OCI-LY1 (cell line): ENCODE measurements around the gene NELL1.

ENCODE experiments used
- H2AFZ ChIP-seq: fragments of 200-600 bp; sonication (generic), shearing (Covaris generic); 2 replicates; pipeline ENCODE4 v1.6.0; 2014; ENCODE audit warnings: antibody characterized with exemption, mild to moderate bottlenecking, low read length
- H3F3A ChIP-seq: fragments of 200-600 bp; sonication (generic), shearing (Covaris generic); 2 replicates; pipeline ENCODE4 v1.6.0; 2014; ENCODE audit warnings: mild to moderate bottlenecking, antibody characterized with exemption, low read length, moderate library complexity; ENCODE audit not compliant: insufficient read depth
- H3K27ac ChIP-seq: fragments of 200-600 bp; sonication (generic); 2 replicates; pipeline ENCODE4 v1.5.1; 2014; ENCODE audit warnings: low read length, mixed run types, mild to moderate bottlenecking, low read depth; ENCODE audit not compliant: poor library complexity, severe bottlenecking
- H3K27me3 ChIP-seq: fragments of 200-600 bp; sonication (generic); 2 replicates; pipeline ENCODE4 v1.6.0; 2014; ENCODE audit warnings: antibody characterized with exemption, mild to moderate bottlenecking, low read length, moderate library complexity; ENCODE audit not compliant: insufficient read depth
- H3K36me3 ChIP-seq: fragments of 200-600 bp; sonication (generic); 2 replicates; pipeline ENCODE4 v1.6.1; 2014; ENCODE audit warnings: mild to moderate bottlenecking, antibody characterized with exemption, low read length, moderate library complexity, mixed read lengths; ENCODE audit not compliant: insufficient read depth
- H3K4me1 ChIP-seq: fragments of 200-600 bp; sonication (generic); 2 replicates; pipeline ENCODE4 v1.5.1; 2014; ENCODE audit warnings: mild to moderate bottlenecking, low read length, moderate library complexity; ENCODE audit not compliant: insufficient read depth, severe bottlenecking
- H3K4me2 ChIP-seq: fragments of 200-600 bp; sonication (generic), shearing (Covaris generic); 2 replicates; pipeline ENCODE4 v1.6.1; 2014; ENCODE audit warnings: low read length
- H3K4me3 ChIP-seq: fragments of 200-600 bp; sonication (generic); 2 replicates; pipeline ENCODE4 v1.5.1; 2014; ENCODE audit warnings: low read length, low read depth, mild to moderate bottlenecking, mixed read lengths; ENCODE audit not compliant: poor library complexity, severe bottlenecking
- H3K79me2 ChIP-seq: fragments of 200-600 bp; shearing (Covaris generic); 2 replicates; pipeline ENCODE4 v1.6.1; 2016; ENCODE audit warnings: mixed run types, low read length, mixed read lengths; ENCODE audit not compliant: insufficient read depth
- H3K9ac ChIP-seq: fragments of 200-600 bp; sonication (generic), shearing (Covaris generic); 2 replicates; pipeline ENCODE4 v1.6.1; 2014; ENCODE audit warnings: mild to moderate bottlenecking, low read length, mixed read lengths
- H3K9me2 ChIP-seq: fragments of 200-600 bp; sonication (generic), shearing (Covaris generic); 2 replicates; pipeline ENCODE4 v1.6.1; 2014; ENCODE audit warnings: low read depth, mild to moderate bottlenecking, low read length, mixed read lengths
- H3K9me3 ChIP-seq: fragments of 200-600 bp; shearing (Covaris generic); 2 replicates; pipeline ENCODE4 v1.6.1; 2014; ENCODE audit warnings: low read length, mixed read lengths
- H4K20me1 ChIP-seq: fragments of 200-600 bp; sonication (generic), shearing (Covaris generic); 2 replicates; pipeline ENCODE4 v1.6.0; 2016; ENCODE audit warnings: mild to moderate bottlenecking, low read length; ENCODE audit not compliant: insufficient read depth
- EZH2 ChIP-seq: fragments of 200-600 bp; sonication (generic), shearing (Covaris generic); IDR thresholded peaks from 2 replicates; pipeline ENCODE4 v1.8.0; 2017; ENCODE audit warnings: borderline replicate concordance, mixed run types, mild to moderate bottlenecking, antibody characterized with exemption, low read length, moderate library complexity, mixed read lengths
- TF ChIP-seq, protein P1 (sequence below): fragments of 200-600 bp; sonication (generic), shearing (Covaris generic); IDR thresholded peaks from 2 replicates; pipeline ENCODE4 v1.5.1; 2017; ENCODE audit warnings: mild to moderate bottlenecking, antibody characterized with exemption, low read length, moderate library complexity, mixed read lengths

Gene NELL1

GRCh38 chr11:21160140-21160539 is 490.8 kb downstream of the NELL1 start:
- Histone ChIP-seq H3K9me3 (no peaks in the 10 kb centered on the region), H4K20me1 (no peaks in the 10 kb centered on the region), H3K36me3 (no peaks in the 10 kb centered on the region), H3K9ac (no peak overlapping the region), H3K9me2 (no peaks in the 10 kb centered on the region), H3K4me3 (no peak overlapping the region), H3F3A (no peaks in the 10 kb centered on the region), H2AFZ (no peak overlapping the region), H3K4me1 (no peaks in the 10 kb centered on the region), H3K27me3 (no peaks in the 10 kb centered on the region), H3K4me2 (no peak overlapping the region), H3K27ac (no peak overlapping the region), H3K79me2 (no peaks in the 10 kb centered on the region)
- TF ChIP-seq, protein P1, sequence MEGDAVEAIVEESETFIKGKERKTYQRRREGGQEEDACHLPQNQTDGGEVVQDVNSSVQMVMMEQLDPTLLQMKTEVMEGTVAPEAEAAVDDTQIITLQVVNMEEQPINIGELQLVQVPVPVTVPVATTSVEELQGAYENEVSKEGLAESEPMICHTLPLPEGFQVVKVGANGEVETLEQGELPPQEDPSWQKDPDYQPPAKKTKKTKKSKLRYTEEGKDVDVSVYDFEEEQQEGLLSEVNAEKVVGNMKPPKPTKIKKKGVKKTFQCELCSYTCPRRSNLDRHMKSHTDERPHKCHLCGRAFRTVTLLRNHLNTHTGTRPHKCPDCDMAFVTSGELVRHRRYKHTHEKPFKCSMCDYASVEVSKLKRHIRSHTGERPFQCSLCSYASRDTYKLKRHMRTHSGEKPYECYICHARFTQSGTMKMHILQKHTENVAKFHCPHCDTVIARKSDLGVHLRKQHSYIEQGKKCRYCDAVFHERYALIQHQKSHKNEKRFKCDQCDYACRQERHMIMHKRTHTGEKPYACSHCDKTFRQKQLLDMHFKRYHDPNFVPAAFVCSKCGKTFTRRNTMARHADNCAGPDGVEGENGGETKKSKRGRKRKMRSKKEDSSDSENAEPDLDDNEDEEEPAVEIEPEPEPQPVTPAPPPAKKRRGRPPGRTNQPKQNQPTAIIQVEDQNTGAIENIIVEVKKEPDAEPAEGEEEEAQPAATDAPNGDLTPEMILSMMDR = no peak
- no peak for TF ChIP-seq EZH2

GRCh38 chr11:21169639-21170038 is 500.3 kb downstream of the NELL1 start:
- Histone ChIP-seq H3K9ac (no peak overlapping the region), H3K27me3 (no peaks in the 10 kb centered on the region), H3F3A (no peaks in the 10 kb centered on the region), H3K9me2 (no peaks in the 10 kb centered on the region), H2AFZ (no peak overlapping the region), H3K4me3 (no peak overlapping the region), H3K27ac (no peak overlapping the region), H4K20me1 (no peaks in the 10 kb centered on the region), H3K36me3 (no peaks in the 10 kb centered on the region), H3K4me2 (no peak overlapping the region), H3K4me1 (no peaks in the 10 kb centered on the region), H3K9me3 (no peaks in the 10 kb centered on the region), H3K79me2 (no peaks in the 10 kb centered on the region)
- TF ChIP-seq, protein P1 = no peak
- no peak for TF ChIP-seq EZH2

GRCh38 chr11:21173476-21173875 is 504.1 kb downstream of the NELL1 start:
- Histone ChIP-seq H3K9me2 (no peaks in the 10 kb centered on the region), H3K4me3 (no peak overlapping the region), H3K4me1 (no peaks in the 10 kb centered on the region), H3K36me3 (no peaks in the 10 kb centered on the region), H3K27ac (no peak overlapping the region), H4K20me1 (no peaks in the 10 kb centered on the region), H3K27me3 (no peaks in the 10 kb centered on the region), H2AFZ (no peak overlapping the region), H3K4me2 (no peak overlapping the region), H3K9ac (no peak overlapping the region), H3K79me2 (no peaks in the 10 kb centered on the region), H3K9me3 (no peaks in the 10 kb centered on the region), H3F3A (no peaks in the 10 kb centered on the region)
- TF ChIP-seq, protein P1 = no peak
- TF ChIP-seq EZH2 = no peak
